HG02759 (cell line): Measurements from ENCODE around the gene TPM2.
A peak's percentile ranks its signal among the peaks of the same experiment; 100 is the strongest.

Experiments used
- ATAC-seq: cut with Tn5 transposase; IDR thresholded peaks from one replicate; pipeline ENCODE4 v1.9.1; 2021; ENCODE audit warnings: mild to moderate bottlenecking, moderate library complexity; ENCODE audit not compliant: unreplicated experiment

Gene TPM2

DNA sequence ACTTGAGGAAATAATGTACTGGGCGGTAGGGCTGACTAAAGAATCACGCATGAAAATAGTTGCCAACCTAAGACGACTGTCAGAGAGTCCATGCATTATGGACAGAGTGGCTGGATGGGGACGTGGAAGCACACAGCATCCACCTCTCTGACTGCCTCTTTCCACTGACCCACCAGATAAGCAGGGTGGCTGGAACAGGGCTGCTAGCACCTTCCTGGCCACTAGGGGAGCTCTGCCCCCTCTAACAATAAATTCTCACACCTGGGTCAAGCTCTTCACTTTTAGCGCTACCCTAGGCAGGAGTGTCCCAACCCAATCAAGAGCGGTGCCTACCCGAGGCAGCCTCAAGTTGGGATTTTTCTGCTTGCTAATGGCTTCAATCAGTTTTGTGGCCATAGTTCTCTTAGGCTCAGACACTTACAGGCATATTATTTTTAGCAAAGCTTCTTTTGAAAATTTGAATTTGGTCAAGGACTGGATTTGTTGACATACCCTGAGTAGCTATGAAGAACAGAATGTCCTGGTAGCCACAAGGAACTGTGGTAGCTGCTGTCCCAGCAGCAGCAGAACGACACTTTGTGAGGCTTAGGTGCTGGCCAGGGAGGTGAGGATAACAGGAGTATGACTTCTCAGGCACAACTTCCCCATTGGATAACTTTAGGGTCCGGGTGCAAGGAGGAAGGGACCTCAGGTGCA, 6.9 kb upstream of the TPM2 start:
- peak; percentile 77 for ATAC-seq

GRCh38 chr9:35695943-35696401, 6.2 kb upstream of the TPM2 start:
- no peak for ATAC-seq

GRCh38 chr9:35691757-35692301, 2.1 kb upstream of the TPM2 start:
- ATAC-seq: no peak

GRCh38 chr9:35691334-35691650, 1.6 kb upstream of the TPM2 start:
- ATAC-seq: no peak

GRCh38 chr9:35690614-35691333, 1.0 kb upstream of the TPM2 start:
- ATAC-seq: no peak

DNA sequence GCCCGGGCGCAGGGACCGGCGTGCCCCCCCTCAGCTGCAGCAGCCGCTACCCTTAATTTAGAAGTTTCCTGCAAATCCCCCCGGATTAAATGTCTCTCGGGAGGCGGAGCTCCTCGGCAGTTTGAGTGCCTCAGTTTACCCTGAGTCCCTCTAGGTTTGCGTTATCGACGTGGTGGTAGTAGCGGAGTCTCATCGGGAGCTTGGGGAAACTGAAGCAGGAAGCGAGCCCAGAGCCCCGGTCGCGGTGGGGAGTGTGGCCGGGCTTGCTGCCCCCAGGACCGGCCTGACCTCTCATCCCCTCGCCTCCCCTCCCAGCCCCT, 529 bp upstream of the TPM2 start:
- ATAC-seq: no peak

DNA sequence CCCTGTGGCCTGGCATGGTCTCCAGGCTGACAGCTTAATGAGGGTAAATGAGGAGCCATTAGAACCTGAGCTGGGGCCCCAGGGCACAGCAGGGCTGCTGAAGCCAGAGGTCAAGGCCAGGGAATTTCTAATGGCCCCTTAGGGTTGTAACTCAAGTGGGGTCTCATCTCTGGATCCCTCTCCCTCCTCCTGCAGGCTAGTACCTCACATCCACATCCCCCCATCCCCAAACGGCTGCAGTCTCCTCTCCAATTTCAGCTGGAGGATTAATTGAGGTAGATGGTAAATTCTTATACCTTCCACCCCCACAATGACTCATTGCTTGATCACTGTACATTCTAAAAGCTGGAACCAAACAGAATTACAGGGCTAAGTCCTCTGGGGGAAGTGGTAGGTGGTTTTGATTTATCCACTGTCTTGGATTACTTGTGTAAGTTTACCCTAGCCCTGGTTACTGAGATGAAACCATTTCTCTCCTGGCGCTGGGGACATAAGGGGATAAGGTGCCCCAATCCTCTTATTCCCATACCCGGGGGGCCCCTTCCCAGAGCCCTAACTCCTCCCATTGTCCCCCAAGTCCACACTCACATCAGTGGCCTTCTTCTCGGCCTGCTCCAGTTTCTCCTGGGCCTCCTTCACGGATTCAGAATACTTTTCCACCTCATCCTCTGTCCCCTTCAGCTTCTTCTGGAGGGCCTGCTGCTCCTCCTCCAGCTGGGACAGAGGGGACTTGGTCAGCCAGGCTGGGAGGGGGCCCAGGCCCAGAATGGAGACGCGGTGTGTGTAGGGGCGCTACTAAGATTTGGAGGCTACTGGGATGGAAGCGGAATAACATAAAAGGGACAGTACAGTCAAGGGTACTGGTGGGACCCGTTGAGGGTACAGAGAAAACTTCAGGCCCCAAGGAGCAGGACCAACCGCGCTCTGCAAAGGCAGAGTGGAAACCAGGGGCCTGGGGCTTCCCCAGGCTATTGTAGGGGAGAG, 875 bp downstream of the TPM2 start:
- ATAC-seq: no peak

DNA sequence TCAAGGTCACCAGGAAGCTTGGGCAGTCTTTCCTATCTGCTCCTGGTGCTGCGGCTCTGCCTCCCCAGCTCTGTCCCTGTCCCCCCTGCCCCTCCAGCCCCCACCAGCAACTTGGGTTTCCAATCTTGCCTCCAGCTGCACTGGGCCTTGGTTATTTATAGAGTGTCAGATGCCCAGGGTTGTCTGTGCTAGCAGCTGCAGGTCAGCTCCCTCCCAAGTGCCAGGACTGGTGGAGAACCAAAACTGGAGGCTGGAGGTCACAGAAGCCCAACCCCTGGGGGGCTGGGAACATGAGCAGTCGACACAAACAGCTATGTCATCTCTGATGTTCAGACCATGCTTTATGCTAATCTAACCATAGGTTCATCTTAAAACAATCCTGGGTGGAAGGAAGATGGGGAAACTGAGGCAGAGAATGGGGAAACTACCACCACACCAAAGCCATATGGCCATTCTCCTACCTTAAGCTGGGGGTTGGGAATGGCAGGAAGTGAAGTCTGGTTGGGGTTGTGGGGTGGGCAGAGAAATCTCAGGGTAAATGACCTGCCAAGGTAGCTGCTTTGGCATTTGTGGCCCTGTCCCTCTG, 1.7 kb downstream of the TPM2 start:
- no peak for ATAC-seq

DNA sequence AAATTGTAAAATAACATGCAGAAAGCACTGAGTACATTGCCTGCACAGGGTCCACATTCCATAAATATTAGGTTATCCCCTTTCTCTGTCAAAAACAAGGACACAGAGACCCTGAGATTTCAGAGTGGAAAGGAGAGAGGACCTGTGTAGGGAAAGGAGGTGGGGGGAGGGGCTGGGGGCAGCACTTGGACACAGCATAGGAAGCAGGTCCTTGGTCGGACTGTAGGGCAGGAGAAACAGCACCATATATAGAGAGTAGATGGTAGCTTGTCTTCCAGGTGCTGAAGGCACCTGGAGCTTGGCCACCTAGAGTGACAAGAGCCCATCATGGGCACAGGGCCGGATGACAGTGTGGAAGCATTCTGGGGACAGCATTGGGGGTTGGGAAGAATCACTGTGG, 2.4 kb downstream of the TPM2 start:
- ATAC-seq: no peak

DNA sequence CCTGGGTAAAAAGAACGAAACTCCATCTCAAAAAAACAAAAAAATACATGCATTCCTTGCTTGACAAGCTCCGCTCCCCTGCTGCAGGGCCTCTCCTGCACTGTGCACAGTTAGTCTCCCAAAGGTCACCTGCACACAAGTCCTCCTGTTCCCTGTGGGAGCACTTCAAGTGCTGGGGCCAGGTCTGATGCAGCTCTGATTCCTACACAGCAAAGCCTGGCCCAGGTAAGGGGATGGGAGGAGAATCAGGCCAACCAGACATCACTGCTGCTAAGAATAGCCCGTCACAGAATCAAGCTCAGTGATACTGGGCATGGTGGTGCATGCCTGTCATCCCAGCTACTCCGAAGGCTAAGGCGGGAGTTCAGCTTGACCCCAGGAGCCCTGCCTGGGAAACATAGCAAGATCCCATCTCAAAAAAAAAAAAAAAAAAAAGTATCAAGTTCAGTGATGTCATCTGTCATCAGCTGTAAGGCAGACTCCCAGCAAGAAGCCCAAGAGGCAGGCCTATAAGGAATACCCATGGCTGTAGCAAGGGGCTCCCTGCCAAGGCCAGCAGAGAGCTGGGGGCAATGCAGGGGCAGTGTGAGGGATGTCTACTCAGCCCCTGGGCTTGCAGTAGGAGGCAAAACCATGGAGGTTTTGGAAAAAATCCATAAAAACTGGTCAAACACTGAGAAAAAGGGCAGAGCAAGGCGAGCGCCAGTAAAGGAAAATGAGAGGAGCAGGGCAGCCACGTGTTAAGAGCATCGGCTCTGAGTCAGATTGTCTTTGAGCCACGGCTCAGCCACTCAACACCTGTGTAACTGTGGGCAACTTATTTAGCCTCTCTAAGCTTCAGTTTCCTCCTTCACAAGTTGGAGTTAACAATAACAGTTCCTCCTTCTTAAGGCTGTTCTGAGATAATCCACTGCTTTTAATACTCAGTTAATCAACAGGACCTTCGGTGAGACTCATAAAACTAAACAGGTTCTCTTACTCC, 3.2 kb downstream of the TPM2 start:
- no peak for ATAC-seq

DNA sequence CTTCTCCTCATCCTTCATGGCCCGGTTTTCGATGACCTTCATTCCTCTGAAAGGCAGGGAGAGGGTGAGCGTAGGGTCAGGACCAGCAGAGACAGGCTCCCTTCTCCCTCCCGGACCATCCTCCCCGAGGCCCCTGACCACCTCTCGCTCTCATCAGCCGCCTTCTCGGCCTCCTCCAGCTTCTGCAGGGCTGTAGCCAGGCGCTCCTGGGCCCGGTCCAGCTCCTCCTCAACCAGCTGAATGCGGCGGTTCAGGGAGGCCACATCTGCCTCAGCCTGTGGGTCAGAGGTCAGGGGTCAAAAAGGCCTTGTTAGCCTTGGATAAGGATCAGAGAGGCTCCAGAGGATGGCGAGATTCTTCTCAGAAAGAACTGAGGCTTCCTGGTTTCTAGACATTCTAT, 4.2 kb downstream of the TPM2 start:
- ATAC-seq: no peak

DNA sequence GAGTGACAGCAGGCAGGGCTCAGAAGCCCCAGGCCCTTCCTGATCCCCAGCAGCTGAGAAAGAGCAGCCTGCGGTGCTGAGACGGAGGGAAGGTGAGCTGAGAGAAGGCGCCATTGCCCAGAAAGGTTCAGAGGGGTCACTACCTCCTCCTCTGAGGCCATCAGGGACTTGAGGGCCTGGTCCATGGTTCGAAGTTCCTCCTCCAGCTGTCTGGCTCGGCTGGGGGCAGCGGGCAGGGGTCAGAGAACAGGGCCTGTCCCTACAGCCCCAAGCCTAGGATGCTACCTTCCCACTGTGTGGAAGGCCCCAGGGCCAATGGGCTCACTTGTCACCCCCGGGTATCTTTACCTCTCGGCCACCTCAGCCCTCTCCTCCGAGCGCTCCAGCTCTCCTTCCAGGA, 4.8 kb downstream of the TPM2 start:
- ATAC-seq: no peak

DNA sequence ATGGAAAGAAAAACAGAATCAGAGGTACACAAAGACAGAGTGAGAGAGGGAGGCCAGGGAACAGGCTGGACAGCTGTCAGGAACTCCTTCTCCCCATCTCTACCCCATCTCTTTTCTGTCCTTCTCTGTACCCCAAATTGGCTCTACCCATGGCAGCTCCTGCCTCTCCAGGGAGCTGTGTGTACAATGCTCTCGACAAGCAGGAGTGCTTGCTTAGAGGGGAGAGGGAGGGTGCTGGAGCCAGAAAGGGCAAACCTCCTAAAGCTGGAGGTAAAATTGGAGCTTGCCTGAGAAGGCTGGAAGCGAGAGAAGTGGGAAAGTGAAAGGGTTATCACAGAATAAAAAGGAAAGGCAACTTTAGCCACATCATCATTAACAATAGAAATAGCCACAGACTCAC, 6.4 kb downstream of the TPM2 start:
- ATAC-seq: no peak

GRCh38 chr9:35682520-35683315, 7.0 kb downstream of the TPM2 start:
- no peak for ATAC-seq

GRCh38 chr9:35682051-35682450, 7.7 kb downstream of the TPM2 start:
- no peak for ATAC-seq

DNA sequence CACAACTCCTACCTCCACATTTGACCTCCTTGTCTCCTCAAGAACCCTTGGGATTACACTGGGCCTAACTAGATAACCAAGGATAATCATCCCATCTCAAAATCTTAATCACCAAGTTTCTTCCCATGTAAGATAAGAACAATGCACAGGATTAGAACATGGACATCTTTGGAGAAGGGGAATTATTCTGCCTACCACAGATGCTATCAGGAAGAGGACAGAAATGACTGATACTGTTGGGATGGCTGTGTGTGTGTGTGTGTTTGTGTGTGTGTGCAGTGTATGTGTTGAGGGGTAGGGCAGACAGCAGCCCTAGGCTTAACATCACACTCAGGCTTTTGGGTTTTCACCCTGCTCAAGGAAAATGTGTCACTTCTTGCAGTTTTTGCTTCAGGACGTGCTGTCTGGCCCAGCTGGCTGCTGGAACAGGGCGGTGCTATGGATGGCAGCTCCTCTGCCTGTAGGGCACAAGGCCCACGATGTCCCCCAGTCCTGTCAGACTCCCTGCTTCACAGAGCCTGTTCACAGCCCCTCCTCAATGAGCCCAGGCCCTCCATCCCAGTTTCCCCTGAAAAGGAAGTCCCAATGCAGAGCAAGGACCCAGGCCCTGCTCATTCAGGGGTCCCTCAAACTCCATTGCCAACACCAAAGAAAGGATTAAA, 8.3 kb downstream of the TPM2 start:
- no peak for ATAC-seq

- ATAC-seq: no peak
These were observed 9.2 kb downstream of the TPM2 start for GRCh38 chr9:35680331-35681105.
